UCSD-AML1 (cell line): Measurements from ENCODE around the gene FGF18.
"Not testable (repeated sequence)": the region's sequence is repeated elsewhere in the genome, so short reads cannot be mapped to it uniquely, and the experiment has no call there.

Experiments used
- DNase-seq: peaks from one replicate; lab custom pipeline; 2025; ENCODE audit not compliant: unreplicated experiment; lab: John Stamatoyannopoulos, UW

Gene FGF18

DNA sequence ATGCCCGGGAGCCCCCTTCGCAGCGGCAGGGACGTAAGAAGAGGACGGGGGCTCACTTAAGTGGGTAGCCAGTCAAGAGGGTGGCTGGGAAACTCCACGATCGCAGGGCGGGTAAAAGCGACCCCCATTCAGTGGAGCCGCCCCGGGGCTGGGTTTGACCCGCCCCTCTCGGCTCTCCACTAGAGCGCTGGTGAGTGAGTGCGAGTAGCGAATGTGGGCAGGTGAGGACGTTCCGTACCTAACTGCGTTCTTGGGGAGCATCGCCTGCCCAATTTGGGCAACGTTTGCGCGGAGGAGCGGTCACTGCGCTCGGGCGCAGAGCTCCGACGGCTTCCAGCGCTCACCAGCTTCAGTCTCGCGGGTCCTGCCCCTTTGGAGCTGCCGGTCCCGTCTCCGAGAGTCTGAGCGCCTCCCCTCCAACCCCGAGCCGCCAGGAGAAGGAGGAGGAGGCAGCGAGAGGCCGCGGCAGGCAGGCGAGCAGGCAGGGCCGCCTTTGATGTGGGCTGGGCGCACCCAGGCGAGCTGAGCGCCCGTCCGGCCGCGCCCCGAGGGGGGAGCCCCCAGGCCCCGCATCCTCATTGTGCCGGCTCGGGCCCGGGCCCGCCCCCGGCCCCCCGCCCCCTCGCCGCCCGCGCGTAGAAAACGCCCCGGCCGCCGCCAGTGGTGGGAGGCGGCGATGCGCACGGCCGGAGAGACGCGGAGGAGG is at the start of gene FGF18:
TSS of gene FGF18 (plus strand) at position 666 of the 706 bp plus-strand sequence. CDS start 553 bp downstream, outside the sequence.
- DNase-seq, result peak; percentile 25

- no peak for DNase-seq
Measured at GRCh38 chr5:171369898-171370297, 49.5 kb upstream of the FGF18 start.

DNA sequence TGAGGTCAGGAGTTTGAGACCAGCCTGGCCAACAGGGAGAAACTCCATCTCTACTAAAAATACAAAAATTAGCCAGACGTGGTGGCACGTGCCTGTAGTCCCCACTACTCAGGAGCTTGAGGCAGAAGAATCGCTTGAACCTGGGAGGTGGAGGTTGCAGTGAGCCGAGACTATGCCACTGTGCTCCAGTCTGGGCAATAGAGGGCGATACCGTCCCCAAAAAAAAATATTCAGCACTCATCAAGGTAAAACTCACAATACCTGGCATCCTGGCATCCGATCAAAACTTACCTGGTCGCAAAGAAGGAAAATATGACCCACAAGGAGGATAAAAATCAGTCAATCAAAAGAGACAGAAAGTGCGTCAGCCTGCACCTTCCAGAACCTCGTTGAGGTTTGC is 48.6 kb upstream of the FGF18 start:
- DNase-seq, result not testable (repeated sequence)

DNA sequence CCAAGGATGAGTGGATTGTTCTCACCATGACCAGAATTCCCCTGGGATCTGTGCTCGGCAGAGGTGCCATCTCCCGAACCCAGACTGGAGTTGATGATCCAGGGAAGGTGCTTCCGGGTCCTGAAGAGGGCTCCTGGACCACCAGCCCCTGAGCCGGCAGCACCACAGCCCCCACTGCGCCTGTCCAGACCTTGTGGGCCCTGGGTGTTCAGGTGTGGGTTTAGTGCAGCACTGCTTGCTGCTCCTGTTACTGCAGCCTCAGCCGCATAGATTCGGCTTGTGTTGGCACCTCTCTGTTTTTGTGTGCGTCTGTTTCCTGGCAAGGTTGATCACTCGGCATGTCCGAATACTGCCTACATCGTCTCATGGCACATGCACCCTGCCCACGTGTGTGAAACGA is 48.1 kb upstream of the FGF18 start:
- no peak for DNase-seq

- DNase-seq, result no peak
Measured at GRCh38 chr5:171379961-171380360, 39.5 kb upstream of the FGF18 start.

GRCh38 chr5:171384416-171384815 is 35.0 kb upstream of the FGF18 start:
- not testable (repeated sequence) for DNase-seq

- DNase-seq, result not testable (repeated sequence)
Measured at GRCh38 chr5:171384999-171385398, 34.4 kb upstream of the FGF18 start.

- DNase-seq, result no peak
Measured at GRCh38 chr5:171386006-171386671, 33.3 kb upstream of the FGF18 start.

DNA sequence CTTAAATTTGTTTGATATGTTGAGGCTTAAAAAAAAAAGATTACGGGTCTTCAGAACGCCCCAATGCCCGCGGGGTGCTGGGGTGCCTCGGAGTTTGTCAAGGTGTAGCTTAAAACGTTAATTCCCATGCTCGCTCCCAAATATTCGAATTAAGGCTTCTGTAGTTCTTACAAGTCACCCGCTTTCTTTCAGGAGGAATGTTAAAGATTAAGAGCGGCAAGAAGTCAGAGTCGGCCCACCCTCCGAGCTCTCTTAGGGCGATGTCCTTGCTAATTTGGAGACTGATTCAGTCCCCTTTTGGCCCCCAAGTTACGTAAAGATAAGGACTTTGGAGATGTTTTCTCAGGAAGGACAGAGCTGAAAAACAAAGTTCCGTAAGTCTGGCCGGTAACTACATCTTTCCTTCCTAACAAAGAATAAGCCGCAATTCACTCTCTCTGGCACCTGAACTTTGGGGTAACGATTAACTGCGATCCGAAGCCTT is 32.5 kb upstream of the FGF18 start:
- DNase-seq, result no peak

DNA sequence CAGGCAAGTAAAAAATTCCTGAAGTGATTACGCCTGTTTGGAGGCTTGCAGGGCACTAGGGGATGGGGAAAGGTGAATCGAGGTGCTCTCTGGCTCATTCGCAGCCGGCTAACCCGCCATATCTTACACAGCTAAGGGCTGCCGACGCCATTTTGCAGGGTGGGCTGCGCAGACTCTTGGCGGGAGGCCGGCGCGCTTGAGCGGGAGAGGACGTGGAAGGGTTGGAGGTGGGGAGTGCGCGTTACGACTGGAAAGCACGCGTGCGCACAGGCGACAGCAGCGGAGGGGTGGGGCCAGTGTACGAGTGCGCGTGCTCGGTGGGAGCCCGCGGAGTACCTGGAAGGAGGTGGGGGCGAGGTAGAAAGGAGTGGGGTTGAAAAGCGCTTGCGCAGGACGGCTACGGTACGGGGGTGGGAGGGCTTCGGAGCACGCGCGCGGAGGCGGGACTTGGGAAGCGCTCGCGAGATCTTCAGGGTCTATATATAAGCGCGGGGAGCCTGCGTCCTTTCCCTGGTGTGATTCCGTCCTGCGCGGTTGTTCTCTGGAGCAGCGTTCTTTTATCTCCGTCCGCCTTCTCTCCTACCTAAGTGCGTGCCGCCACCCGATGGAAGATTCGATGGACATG is 32.0 kb upstream of the FGF18 start, which contains the start of gene NPM1:
TSS of gene NPM1 (plus strand) at position 505 of the 625 bp plus-strand sequence. CDS start at position 605, 100 bp downstream.
- peak; percentile 99 for DNase-seq

DNA sequence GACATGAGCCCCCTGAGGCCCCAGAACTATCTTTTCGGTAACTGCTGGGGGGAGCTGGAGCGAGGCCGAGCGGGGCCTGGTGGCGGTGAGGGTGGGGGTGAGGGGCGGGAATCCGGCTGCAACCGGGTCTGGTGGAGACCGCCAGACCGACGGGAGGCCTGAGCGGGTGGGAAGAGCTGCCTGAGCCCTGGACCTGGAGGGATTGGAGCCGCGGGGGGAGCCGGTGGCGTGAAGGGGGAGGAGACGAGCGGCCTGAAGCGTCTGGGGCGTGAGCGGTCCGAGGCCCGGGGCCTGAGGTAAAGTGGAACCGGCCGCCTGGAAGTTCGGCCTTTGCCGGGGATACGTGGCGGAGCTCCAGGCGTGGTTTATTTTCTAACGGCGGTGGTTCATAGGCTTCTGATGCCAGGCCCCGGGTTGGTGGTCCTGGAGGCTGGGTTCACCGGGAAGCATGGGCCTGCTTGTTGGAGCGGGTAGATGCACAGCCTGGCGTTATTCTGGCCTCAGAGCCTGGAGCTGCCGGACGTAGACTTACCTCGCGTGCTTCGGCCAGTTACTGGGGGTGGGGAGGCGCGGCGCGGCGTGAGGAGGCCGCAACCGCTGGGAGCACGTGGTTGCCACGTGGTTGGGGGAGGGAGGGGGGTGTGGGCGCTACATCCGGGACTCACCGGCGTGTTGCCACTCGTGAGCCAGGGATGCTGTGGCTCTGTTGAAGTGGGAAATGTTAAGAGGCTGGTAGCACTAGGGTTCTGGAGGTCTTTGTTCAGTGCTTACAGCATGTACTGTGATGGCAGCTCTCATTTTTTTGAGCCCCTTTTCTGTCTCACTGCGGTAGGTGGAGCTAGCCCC is 31.3 kb upstream of the FGF18 start:
- DNase-seq, result peak; percentile 80

DNA sequence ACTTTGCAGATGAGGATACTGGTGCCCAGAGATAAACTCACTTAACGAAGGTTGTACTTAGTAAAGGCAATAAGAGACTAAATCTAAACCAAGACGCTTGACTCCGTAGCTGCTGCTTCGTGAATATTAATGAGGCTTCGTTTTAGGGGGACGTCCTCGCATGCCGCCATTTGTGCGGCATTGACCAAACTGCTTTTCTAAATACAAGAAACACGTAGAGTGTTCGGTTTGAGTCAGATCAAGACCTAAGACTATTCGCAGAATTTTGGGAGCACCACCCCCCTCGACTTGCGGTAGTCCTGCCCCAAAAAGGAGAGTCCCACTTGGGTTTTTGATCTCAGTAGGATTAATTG is 30.7 kb upstream of the FGF18 start:
- DNase-seq, result no peak

- no peak for DNase-seq
Measured at GRCh38 chr5:171390883-171391677, 28.4 kb upstream of the FGF18 start.

DNA sequence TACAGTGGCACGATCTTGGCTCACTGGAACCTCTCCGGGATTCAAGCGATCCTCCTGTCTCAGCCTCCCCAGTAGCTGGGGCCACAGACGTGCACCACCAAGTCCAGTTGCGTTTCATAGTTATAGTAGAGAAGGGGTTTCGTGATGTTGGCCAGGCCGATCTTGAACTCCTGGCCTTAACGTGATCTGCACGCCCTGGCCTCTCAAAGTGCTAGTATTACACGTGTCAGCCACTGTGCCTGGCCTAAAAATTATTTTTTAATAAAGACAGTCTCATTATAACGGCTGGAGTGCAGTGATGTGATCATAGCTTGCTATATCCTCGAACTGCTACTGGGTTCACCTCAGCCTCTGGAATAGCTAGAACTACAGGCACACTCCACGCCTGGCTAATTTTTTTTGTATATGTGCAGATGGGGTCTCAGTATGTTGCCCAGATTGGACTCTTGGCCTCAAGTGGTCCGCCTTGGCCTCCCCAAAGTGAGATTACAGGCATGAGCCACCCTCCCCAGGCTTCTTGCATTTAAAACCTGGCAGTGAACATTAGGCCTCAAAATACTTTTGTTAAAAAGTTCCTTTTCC is 27.4 kb upstream of the FGF18 start:
- no peak for DNase-seq

DNA sequence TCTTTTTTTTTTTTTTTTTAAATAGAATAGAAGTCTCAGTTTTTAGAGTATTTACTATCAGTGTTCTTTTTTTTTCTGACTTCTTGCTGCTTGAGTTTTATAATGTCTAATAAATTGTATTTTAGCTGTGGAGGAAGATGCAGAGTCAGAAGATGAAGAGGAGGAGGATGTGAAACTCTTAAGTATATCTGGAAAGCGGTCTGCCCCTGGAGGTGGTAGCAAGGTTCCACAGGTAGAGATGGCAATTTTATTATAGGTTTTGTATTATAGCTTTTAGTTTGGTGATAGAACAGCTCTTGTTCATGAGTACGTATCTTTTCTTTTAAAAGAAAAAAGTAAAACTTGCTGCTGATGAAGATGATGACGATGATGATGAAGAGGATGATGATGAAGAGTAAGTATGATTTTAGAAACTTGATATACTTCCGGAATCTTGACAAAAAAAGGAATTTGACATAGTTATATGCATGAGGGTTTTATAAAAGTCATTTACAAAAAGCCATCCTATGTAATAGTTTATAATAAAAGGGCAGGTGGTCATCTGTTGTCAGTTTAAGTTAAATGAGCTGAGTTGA is 26.8 kb upstream of the FGF18 start:
- DNase-seq, result no peak

DNA sequence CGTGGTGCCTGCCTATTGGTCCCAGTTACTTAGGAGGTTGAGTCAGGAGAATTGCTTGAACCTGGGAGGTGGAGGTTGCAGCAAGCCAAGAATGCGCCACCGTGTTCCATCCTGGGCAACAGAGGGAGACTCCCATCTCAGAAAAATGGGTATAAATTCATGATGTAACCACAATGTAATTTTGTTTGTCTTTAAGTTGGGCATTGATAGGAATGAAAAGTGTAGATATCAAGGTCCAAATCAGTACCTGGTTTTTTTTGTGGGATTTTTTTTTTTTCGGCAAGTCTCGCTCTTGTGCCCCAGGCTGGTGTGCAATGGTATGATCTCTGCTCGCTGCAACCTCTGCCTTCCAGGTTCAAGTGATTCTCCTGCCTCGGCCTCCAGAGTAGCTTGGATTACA is 24.4 kb upstream of the FGF18 start:
- no peak for DNase-seq

GRCh38 chr5:171396583-171396982 is 22.9 kb upstream of the FGF18 start:
- not testable (repeated sequence) for DNase-seq

DNA sequence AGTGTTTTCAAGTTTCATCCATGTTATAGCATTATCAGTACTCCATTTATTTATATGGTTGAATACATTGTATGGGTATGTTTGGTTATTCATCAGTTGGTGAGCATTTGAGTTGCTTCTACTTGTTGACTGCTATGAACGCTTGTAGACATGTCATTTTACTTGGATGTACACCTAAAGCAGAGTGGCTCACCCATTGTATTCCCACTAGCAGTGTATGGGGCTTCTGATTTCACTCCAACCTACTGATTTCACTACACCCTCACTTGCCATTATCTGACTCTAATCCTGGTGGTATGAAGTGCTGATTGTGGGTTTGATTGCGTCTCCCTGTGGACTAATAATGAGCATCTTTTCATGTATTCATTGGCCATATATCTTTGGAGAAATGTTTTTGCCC is 22.3 kb upstream of the FGF18 start:
- no peak for DNase-seq

DNA sequence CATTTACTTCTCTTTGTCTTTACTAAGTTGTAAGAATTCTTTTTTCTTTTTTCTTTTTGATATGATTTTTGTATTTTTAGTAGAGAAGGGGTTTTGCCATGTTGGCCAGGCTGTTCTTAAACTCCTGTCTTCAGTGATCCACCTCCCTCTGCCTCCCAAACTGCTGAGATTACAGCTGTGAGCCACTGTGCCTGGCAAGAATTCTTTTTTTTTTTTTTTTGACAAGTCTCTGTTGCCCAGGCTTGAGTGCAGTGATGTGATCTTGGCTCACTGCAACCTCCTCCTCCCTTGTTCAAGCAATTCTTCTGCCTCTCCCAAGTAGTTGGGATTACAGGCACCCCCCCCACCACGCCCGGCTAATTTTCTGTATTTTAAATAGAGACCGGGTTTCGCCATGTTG is 21.8 kb upstream of the FGF18 start:
- no peak for DNase-seq

- DNase-seq, result not testable (repeated sequence)
Measured at GRCh38 chr5:171398660-171399059, 20.8 kb upstream of the FGF18 start.
